Naive thymus-derived CD4-positive, alpha-beta T cell (primary cell): ENCODE data around the gene TM4SF5. TPM values are rescaled to one million over a fixed set of nuclear protein-coding genes. Genes with fewer than 3 reads are reported as not detected.

Source experiments
- ATAC-seq: fragments of 150-1000 bp; cut with Tn5 transposase; 2 replicates; pipeline ENCODE4 v1.10.0; 2021; ENCODE audit warnings: mild to moderate bottlenecking, moderate library complexity
- CTCF ChIA-PET: fragments of 350-600 bp; sonication (Branson Sonifier 250); formaldehyde crosslinking; loops from one replicate; lab custom pipeline; 2021; ENCODE audit warnings: antibody characterized with exemption; lab: Charles Lee
- POLR2A ChIA-PET: fragments of 350-600 bp; sonication (Branson Sonifier 250); formaldehyde crosslinking; loops from one replicate; lab custom pipeline; 2021; ENCODE audit warnings: antibody characterized with exemption, inconsistent platforms; lab: Charles Lee
- DNase-seq, 9 donors: peaks; one replicate each; pipeline versions ENCODE4 v3.0.0 to v3.0.0-alpha.2; 2020 to 2022; ENCODE audit warnings: mixed read lengths in 1 of 9
- H3K27ac ChIP-seq: one replicate; pipeline ENCODE4 v1.7.0; 2013; ENCODE audit warnings: mild to moderate bottlenecking, low read depth, low read length, moderate library complexity
- H3K27me3 ChIP-seq, 2 donors: one replicate each; pipeline ENCODE4 v1.7.0; 2013; ENCODE audit warnings: low read length in 2 of 2, mild to moderate bottlenecking in 2 of 2, moderate library complexity in 2 of 2; ENCODE audit not compliant: control insufficient read depth in 2 of 2, insufficient read depth in 2 of 2
- H3K36me3 ChIP-seq, 3 experiments: 1 replicate in 2 of 3; 2 replicates in 1 of 3; pipeline ENCODE4 v1.7.0; 2013; ENCODE audit warnings: low read length in 3 of 3, mild to moderate bottlenecking in 3 of 3, moderate library complexity in 1 of 3; ENCODE audit not compliant: insufficient read depth in 3 of 3, control insufficient read depth in 2 of 3
- H3K4me1 ChIP-seq, 2 donors: one replicate each; pipeline ENCODE4 v1.7.0; 2013; ENCODE audit warnings: low read length in 2 of 2, mild to moderate bottlenecking in 2 of 2, moderate library complexity in 1 of 2; ENCODE audit not compliant: control insufficient read depth in 2 of 2, insufficient read depth in 2 of 2
- H3K4me3 ChIP-seq: 2 replicates; pipeline ENCODE4 v1.7.0; 2013; ENCODE audit warnings: mild to moderate bottlenecking, low read length
- H3K9me3 ChIP-seq, 3 experiments: 1 replicate in 2 of 3; 2 replicates in 1 of 3; pipeline ENCODE4 v1.7.0; 2013; ENCODE audit warnings: low read length in 3 of 3; ENCODE audit not compliant: control insufficient read depth in 2 of 3
- H3K27ac Mint-ChIP-seq, 9 donors: one replicate each; pipeline ENCODE4 v1.8.0; 2020 to 2022; ENCODE audit warnings: mixed read lengths in 9 of 9, mild to moderate bottlenecking in 8 of 9, moderate library complexity in 5 of 9, inconsistent platforms in 2 of 9
- H3K27me3 Mint-ChIP-seq, 5 donors: one replicate each; pipeline ENCODE4 v1.8.0; 2021 to 2022; ENCODE audit warnings: mixed read lengths in 5 of 5, mild to moderate bottlenecking in 1 of 5
- H3K36me3 Mint-ChIP-seq, 5 donors: one replicate each; pipeline ENCODE4 v1.8.0; 2020 to 2022; ENCODE audit warnings: mixed read lengths in 5 of 5, mild to moderate bottlenecking in 3 of 5, inconsistent platforms in 1 of 5
- H3K4me1 Mint-ChIP-seq, 7 donors: one replicate each; pipeline ENCODE4 v1.8.0; 2020 to 2022; ENCODE audit warnings: mixed read lengths in 7 of 7, mild to moderate bottlenecking in 3 of 7, inconsistent platforms in 1 of 7
- H3K4me3 Mint-ChIP-seq, 10 donors: one replicate each; pipeline ENCODE4 v1.8.0; 2020 to 2022; ENCODE audit warnings: mild to moderate bottlenecking in 10 of 10, mixed read lengths in 10 of 10, moderate library complexity in 6 of 10, inconsistent platforms in 2 of 10
- H3K9me3 Mint-ChIP-seq, 11 donors: one replicate each; pipeline ENCODE4 v1.8.0; 2020 to 2022; ENCODE audit warnings: mixed read lengths in 11 of 11, mild to moderate bottlenecking in 4 of 11, inconsistent platforms in 1 of 11, moderate library complexity in 1 of 11
- intact Hi-C, 2 donors: fragments of 100-400 bp; cut with micrococcal nuclease; formaldehyde crosslinking; loops; one replicate each; pipeline ENCODE4 v1.15.1; 2023
- polyA plus RNA-seq, 2 donors: library from polyadenylated mRNA; unstranded; fragments of 300-500 nt; fragmentation: Illumina TruSeq; gene quantifications; one replicate each; pipeline ENCODE4 v1.2.3, GENCODE V29; 2021
- total RNA-seq, 6 experiments: library from RNA in 5 of 6; stranded (reverse) in 5 of 6; gene quantifications; 1 replicate in 5 of 6; 2 replicates in 1 of 6; pipeline ENCODE4 v1.2.3 and lab custom pipeline; 2021 to 2026

Gene TM4SF5
- total and polyA plus RNA-seq, 7 experiments from 2014 or later = not detected

DNA sequence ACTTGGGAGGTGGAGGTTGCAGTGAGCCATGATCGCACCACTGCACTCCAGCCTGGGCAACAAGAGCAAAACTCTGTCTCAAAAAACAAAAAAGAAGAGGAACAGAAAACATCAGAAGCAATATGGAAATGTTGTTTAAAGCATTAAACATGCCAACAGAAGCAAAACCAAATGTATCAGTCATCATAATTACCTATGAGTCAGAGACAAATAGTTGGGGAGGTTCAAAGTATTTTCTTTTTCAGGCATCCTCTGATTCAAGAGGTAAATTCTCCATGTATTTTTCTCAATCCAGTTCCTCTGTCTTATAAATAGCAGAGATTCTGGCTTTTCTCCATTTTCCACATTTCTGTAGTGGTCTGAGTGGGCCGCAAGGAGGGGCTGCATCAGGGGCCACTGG lies 2.1 kb upstream of the TM4SF5 start:
- CTCF ChIA-PET = no interaction called here
- POLR2A ChIA-PET = no interaction called here
- H3K4me1 ChIP-seq = peaks cover 0 to 7% of the 10 kb centered on the region in 2 donors
- DNase-seq (no peak), ATAC-seq (no peak)
- no peaks in the 10 kb centered on the region for H3K36me3 ChIP-seq
- intact Hi-C loops = no loop called here
- H3K4me3 ChIP-seq = no peak overlapping the region
- H3K36me3 Mint-ChIP-seq = no peaks in the 10 kb centered on the region
- peaks cover 6 to 17% (median 7%) of the 10 kb centered on the region in 7 donors for H3K4me1 Mint-ChIP-seq
- peaks cover 0 to 9% (median 6%) of the 10 kb centered on the region in 5 donors for H3K27me3 Mint-ChIP-seq
- H3K4me3 Mint-ChIP-seq = no peak overlapping the region
- H3K27me3 ChIP-seq = no peaks in the 10 kb centered on the region
- H3K9me3 Mint-ChIP-seq = no peaks in the 10 kb centered on the region
- no peak overlapping the region for H3K27ac Mint-ChIP-seq
- H3K9me3 ChIP-seq = no peaks in the 10 kb centered on the region
- no peak overlapping the region for H3K27ac ChIP-seq

DNA sequence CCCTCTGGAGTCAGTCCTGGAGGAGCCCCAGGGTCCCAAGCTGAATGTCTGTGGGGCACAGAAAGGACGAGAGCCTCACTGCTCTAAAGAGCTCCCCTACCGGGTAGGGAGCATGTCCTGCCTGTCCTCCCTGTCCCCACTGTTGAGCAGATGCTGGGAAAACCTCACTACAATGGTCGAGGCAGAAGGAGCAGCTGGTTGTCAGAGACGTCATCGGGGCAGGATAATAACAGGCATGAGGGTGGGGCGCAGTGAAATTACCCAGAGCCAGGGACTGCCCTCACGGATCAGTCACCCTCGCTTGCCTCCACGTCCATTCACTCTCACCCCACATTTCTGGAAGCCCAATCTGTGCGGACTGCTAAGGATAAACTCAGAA lies 538 bp downstream of the TM4SF5 start:
- Mint-ChIP-seq H3K36me3 (no peaks in the 10 kb centered on the region), H3K4me1 (peaks cover 6 to 17% (median 7%) of the 10 kb centered on the region in 7 donors), H3K9me3 (no peaks in the 10 kb centered on the region), H3K4me3 (no peak overlapping the region), H3K27ac (no peak overlapping the region), H3K27me3 (peaks cover 0 to 17% (median 6%) of the 10 kb centered on the region in 5 donors)
- intact Hi-C loops = no loop called here
- no peaks in the 10 kb centered on the region for H3K27me3 ChIP-seq
- H3K36me3 ChIP-seq = no peaks in the 10 kb centered on the region
- H3K4me1 ChIP-seq = peaks cover 0 to 7% of the 10 kb centered on the region in 2 donors
- ChIA-PET CTCF (no interaction called here), POLR2A (no interaction called here)
- no peaks in the 10 kb centered on the region for H3K9me3 ChIP-seq
- H3K4me3 ChIP-seq = no peak overlapping the region
- ATAC-seq = no peak
- H3K27ac ChIP-seq = no peak overlapping the region
- DNase-seq = no peak

DNA sequence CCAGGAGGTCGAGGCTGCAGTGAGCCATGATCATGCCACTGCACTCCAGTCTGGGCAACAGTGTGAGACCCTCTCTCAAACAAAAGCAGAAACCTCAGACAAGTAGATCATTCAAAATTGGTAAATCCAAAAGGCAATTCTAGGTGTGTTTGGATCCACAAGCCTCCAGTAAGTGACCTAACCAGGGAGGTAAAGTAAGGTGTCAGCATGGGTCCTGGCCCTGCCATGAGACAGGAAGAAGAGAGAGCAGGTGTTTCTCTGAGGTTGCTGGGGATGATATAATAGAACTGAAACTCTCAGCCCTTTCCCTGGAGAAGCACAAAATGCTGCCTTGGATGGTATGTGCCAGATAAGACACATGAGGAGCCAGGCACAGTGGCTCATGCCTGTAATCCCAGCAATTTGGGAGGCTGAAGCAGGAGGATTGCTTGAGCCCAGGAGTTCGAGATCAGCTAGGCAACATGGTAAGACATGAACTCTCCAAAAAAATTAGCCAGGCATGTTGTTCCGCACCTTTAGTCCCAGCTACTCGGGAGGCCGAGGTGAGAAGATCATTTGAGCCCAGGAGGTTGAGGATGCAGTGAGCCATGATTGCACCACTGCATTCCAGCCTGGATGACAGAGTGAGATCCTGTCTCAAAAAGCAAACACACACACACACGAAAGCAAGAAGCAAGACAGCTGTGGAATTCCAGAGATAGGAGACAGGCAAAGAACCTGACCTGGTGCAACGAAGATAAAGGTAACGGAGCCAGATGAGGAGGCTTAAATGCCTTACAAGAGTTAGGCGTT lies 6.5 kb downstream of the TM4SF5 start:
- H3K36me3 ChIP-seq = no peaks in the 10 kb centered on the region
- peak overlapping the region in 1 of 9 donors; percentile 27 for H3K27ac Mint-ChIP-seq
- H3K36me3 Mint-ChIP-seq = no peaks in the 10 kb centered on the region
- intact Hi-C loops = no loop called here
- no peak overlapping the region for H3K27ac ChIP-seq
- ChIA-PET POLR2A (interaction anchor here (1.7 kb wide), 1 partner anchor 12 kb away, joined by 6 read pairs; no protein-coding TSS in a partner anchor), CTCF (no interaction called here)
- no peaks in the 10 kb centered on the region for H3K9me3 ChIP-seq
- no peak for DNase-seq
- no peak for ATAC-seq
- peaks cover 0 to 1% (median 0%) of the 10 kb centered on the region in 11 donors for H3K9me3 Mint-ChIP-seq
- H3K27me3 Mint-ChIP-seq = peaks cover 21 to 50% (median 34%) of the 10 kb centered on the region in 5 donors
- no peaks in the 10 kb centered on the region for H3K4me1 ChIP-seq
- peaks cover 0 to 7% (median 0%) of the 10 kb centered on the region in 7 donors for H3K4me1 Mint-ChIP-seq
- no peak overlapping the region for H3K4me3 Mint-ChIP-seq
- no peak overlapping the region for H3K4me3 ChIP-seq
- peaks cover 0 to 5% of the 10 kb centered on the region in 2 donors for H3K27me3 ChIP-seq

DNA sequence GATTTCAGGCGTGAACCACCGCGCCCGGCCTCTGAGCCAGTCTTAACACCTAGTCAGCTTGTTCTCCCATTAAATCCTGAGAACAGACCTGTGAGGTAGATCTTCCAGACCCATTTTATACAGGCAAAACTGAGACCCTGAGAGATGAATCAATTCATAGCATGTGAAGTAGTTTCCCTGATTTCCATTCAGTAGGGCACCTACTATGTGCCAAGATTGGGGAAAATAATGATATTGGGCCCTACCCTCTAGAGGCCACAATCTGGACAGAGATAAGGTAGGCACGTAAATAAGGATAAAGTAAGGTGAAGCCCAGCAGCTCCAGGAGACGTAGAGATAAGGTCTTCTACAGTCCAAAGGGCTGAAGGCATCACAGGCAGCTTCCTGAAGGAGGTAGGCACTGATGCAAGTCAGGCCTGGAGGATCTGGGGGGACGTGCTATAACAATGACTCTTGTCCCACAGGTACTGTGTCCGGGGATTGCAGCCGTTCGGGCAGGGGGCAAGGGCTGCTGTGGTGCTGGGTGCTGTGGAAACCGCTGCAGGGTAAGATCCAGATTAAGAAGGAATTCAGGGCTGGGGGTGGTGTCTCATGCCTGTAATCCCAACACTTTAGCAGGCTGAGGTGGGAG lies 8.8 kb downstream of the TM4SF5 start:
- intact Hi-C loops = no loop called here
- no peak for ATAC-seq
- Mint-ChIP-seq H3K27me3 (peaks cover 35 to 65% (median 47%) of the 10 kb centered on the region in 5 donors), H3K4me3 (no peak overlapping the region), H3K9me3 (peaks cover 0 to 1% (median 0%) of the 10 kb centered on the region in 11 donors), H3K36me3 (no peaks in the 10 kb centered on the region), H3K27ac (no peak overlapping the region), H3K4me1 (peaks cover 0 to 8% (median 5%) of the 10 kb centered on the region in 7 donors)
- Histone ChIP-seq H3K27ac (no peak overlapping the region), H3K36me3 (no peaks in the 10 kb centered on the region), H3K9me3 (no peaks in the 10 kb centered on the region), H3K4me1 (peaks cover 3 to 4% of the 10 kb centered on the region in 2 donors), H3K27me3 (peaks cover 3 to 5% of the 10 kb centered on the region in 2 donors), H3K4me3 (no peak overlapping the region)
- POLR2A ChIA-PET = interaction anchor here (0.6 kb wide), 3 partner anchors 59 to 611 kb away, joined by 3 to 6 read pairs (median 3); no protein-coding TSS in a partner anchor
- CTCF ChIA-PET = interaction anchor here (0.8 kb wide), 1 partner anchor 102 kb away, joined by 3 read pairs; no protein-coding TSS in a partner anchor
- DNase-seq = no peak

DNA sequence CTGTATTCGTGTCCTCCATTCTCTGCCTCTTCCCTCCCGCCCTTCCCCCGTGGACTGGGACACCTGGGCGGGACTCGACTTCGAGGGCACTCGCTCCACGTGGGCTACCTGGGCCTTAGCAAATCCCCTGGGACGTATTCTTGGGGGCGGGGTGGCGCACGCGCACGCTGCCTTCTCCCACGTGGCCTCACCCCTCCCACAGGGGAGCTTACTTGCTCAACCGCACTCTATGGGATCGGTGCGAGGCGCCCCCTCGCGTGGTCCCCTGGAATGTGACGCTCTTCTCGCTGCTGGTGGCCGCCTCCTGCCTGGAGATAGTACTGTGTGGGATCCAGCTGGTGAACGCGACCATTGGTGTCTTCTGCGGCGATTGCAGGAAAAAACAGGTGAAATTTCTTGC lies 11.0 kb downstream of the TM4SF5 start:
- no peaks in the 10 kb centered on the region for H3K36me3 ChIP-seq
- H3K27ac ChIP-seq = no peak overlapping the region
- POLR2A ChIA-PET = interaction anchor here (0.6 to 0.7 kb wide), 2 partner anchors 79 to 1645 kb away, joined by 4 read pairs; no protein-coding TSS in a partner anchor
- Mint-ChIP-seq H3K4me1 (peaks cover 5 to 24% (median 10%) of the 10 kb centered on the region in 7 donors), H3K4me3 (peak overlapping the region in 1 of 10 donors; percentile 2), H3K36me3 (no peaks in the 10 kb centered on the region), H3K9me3 (peaks cover 0 to 2% (median 0%) of the 10 kb centered on the region in 11 donors), H3K27ac (no peak overlapping the region), H3K27me3 (peaks cover 54 to 80% (median 64%) of the 10 kb centered on the region in 5 donors)
- H3K27me3 ChIP-seq = peaks cover 3 to 16% of the 10 kb centered on the region in 2 donors
- CTCF ChIA-PET = no interaction called here
- peaks cover 9 to 15% of the 10 kb centered on the region in 2 donors for H3K4me1 ChIP-seq
- ATAC-seq (no peak), DNase-seq (no peak)
- intact Hi-C loops = no loop called here
- H3K4me3 ChIP-seq = no peak overlapping the region
- H3K9me3 ChIP-seq = no peaks in the 10 kb centered on the region

DNA sequence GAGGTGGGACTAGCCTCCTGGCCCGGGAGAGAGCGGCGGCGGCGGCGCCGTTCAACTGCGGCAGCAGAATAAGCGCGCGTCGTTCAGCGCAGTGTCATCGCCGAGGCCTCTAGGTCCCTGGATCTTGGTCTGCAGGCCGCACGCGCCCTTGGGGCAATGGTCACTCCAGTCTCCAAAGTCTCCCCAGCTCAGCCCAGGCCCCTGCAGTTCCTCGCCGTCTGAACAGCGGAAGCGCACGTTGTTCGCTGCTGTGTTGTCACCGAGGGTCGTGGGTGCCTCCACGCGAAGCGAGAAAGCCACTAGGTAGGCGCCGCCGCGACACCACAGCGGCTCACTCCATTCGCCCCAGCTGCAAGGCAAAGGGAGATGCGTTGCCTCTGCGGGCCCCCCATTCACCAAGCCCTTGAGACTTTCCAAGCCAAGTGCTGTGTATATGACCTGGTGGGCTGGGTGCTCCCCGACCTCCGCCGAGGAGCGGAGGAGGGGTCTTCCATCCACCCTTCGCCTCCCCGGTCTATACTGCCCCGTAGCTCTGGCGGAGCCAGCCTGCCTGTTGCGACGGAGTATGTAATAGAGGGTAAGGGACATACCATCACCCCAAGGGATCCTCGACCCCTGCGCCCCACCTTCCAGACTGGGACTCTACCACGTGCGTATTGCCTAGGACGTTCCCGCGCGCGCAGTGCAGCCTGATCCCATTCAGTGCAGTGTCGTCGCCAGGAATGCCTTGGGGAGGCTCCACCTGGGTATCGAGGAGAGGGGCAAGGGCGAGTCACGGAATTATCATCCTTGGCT lies 13.8 kb downstream of the TM4SF5 start:
- peak overlapping the region; percentile 44 to 74 (median 65) for H3K4me3 Mint-ChIP-seq

More for the DNA sequence above, 13.8 kb downstream of the TM4SF5 start:
- CTCF ChIA-PET = interaction anchor here (0.5 to 1.4 kb wide), 2 partner anchors 8 to 82 kb away, joined by 3 to 5 read pairs; partner anchors contain the start of gene PELP1
- Mint-ChIP-seq H3K27me3 (peaks cover 51 to 76% (median 61%) of the 10 kb centered on the region in 5 donors), H3K4me1 (peaks cover 10 to 30% (median 15%) of the 10 kb centered on the region in 7 donors), H3K27ac (no peak overlapping the region), H3K9me3 (peaks cover 0 to 2% (median 0%) of the 10 kb centered on the region in 11 donors), H3K36me3 (peaks cover 0 to 4% (median 0%) of the 10 kb centered on the region in 5 donors)
- peaks cover 3 to 16% of the 10 kb centered on the region in 2 donors for H3K27me3 ChIP-seq
- peaks cover 9 to 20% of the 10 kb centered on the region in 2 donors for H3K4me1 ChIP-seq
- H3K4me3 ChIP-seq = no peak overlapping the region
- intact Hi-C loops = loop anchor here in 1 of 2 donors (5.0 kb wide), 1 partner anchor 117 kb away; the partner anchor contains the start of gene CHRNE
- H3K36me3 ChIP-seq = no peaks in the 10 kb centered on the region
- POLR2A ChIA-PET = interaction anchor here (1.9 kb wide), 1 partner anchor 75 kb away, joined by 5 read pairs; the partner anchor contains the start of gene ARRB2
- DNase-seq = peak in 2 of 9 donors; percentile 20 to 22
- no peak for ATAC-seq
- no peaks in the 10 kb centered on the region for H3K9me3 ChIP-seq
- no peak overlapping the region for H3K27ac ChIP-seq
